GM06990 (cell line): ENCODE data around the gene PABPN1.
A peak's percentile ranks its signal among the peaks of the same experiment; 100 is the strongest.
"Not testable (repeated sequence)": the region's sequence is repeated elsewhere in the genome, so short reads cannot be mapped to it uniquely, and the experiment has no call there.

Experiments used
- DNase-seq: peaks from one replicate; pipeline ENCODE4 v3.0.0-alpha.2; 2011; ENCODE audit not compliant: insufficient read length; ENCODE audit errors: extremely low read depth
- H3K27me3 ChIP-seq: replicated peaks from 2 replicates; pipeline ENCODE4 v1.6.0; 2011; ENCODE audit warnings: low read length; ENCODE audit not compliant: control insufficient read depth, insufficient read depth
- H3K36me3 ChIP-seq: 2 replicates; pipeline ENCODE4 v1.5.1; 2011; ENCODE audit warnings: low read length; ENCODE audit not compliant: control insufficient read depth, insufficient read depth
- H3K4me3 ChIP-seq: replicated peaks from 2 replicates; pipeline ENCODE4 v1.5.1; 2011; ENCODE audit warnings: low read depth, mild to moderate bottlenecking, control low read depth, low read length
- CTCF ChIP-seq: IDR thresholded peaks from 2 replicates; pipeline ENCODE4 v1.5.1; 2011; ENCODE audit warnings: low read length, control low read depth, mild to moderate bottlenecking, inconsistent platforms; ENCODE audit not compliant: insufficient read depth, poor library complexity, severe bottlenecking

Gene PABPN1, protein sequence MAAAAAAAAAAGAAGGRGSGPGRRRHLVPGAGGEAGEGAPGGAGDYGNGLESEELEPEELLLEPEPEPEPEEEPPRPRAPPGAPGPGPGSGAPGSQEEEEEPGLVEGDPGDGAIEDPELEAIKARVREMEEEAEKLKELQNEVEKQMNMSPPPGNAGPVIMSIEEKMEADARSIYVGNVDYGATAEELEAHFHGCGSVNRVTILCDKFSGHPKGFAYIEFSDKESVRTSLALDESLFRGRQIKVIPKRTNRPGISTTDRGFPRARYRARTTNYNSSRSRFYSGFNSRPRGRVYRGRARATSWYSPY

GRCh38 chr14:23320584-23321571, at the start of gene PABPN1:
PABPN1 (plus strand) TSS chr14:23321457; CDS start chr14:23321470, 13 bp downstream.
- TF ChIP-seq CTCF: no peak
- Histone ChIP-seq H3K27me3 (no peaks in the 10 kb centered on the region), H3K36me3 (peaks cover 15% of the 10 kb centered on the region)

GRCh38 chr14:23275412-23275811, 45.8 kb upstream of the PABPN1 start:
- H3K36me3 ChIP-seq: peaks cover 16% of the 10 kb centered on the region
- no peak overlapping the region for H3K4me3 ChIP-seq
- no peak for DNase-seq
- no peaks in the 10 kb centered on the region for H3K27me3 ChIP-seq
- no peak for TF ChIP-seq CTCF

More at GRCh38 chr14:23320584-23321571, at the start of gene PABPN1:
- DNase-seq: peak; percentile 97
- H3K4me3 ChIP-seq: peak within 1 kb of the TSS; percentile 94

- no peak for DNase-seq
- peaks cover 19% of the 10 kb centered on the region for H3K36me3 ChIP-seq
- no peak for TF ChIP-seq CTCF
- H3K27me3 ChIP-seq: no peaks in the 10 kb centered on the region
- H3K4me3 ChIP-seq: no peak overlapping the region
These were observed 44.1 kb upstream of the PABPN1 start for GRCh38 chr14:23277189-23277588.

DNA sequence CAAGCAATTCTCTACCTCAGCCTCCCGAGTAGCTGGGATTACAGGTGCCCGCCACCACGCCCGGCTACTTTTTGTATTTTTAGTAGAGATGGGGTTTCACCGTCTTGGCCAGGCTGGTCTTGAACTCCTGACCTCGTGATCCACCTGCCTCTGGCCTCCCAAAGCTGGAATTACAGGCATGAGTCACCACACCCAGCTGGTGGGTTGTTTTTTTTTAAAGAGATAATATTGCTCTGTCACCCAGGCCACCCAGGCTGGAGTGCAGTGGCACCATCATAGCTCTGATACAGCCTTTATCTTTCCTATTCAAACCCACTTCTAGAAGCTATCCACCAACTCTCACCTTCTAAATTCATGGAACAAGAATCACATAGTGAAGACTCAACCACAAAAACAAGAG, 43.3 kb upstream of the PABPN1 start:
- not testable (repeated sequence) for H3K4me3 ChIP-seq, DNase-seq, H3K27me3 ChIP-seq
- peaks cover 17% of the 10 kb centered on the region for H3K36me3 ChIP-seq

- TF ChIP-seq CTCF: no peak
- no peaks in the 10 kb centered on the region for H3K27me3 ChIP-seq
- DNase-seq: no peak
These were observed 40.0 kb upstream of the PABPN1 start for GRCh38 chr14:23281247-23281646.

More at GRCh38 chr14:23281247-23281646, 40.0 kb upstream of the PABPN1 start:
- Histone ChIP-seq H3K4me3 (no peak overlapping the region), H3K36me3 (peaks cover 8% of the 10 kb centered on the region)
